ENCODE results near the gene GP1BA.

DNA sequence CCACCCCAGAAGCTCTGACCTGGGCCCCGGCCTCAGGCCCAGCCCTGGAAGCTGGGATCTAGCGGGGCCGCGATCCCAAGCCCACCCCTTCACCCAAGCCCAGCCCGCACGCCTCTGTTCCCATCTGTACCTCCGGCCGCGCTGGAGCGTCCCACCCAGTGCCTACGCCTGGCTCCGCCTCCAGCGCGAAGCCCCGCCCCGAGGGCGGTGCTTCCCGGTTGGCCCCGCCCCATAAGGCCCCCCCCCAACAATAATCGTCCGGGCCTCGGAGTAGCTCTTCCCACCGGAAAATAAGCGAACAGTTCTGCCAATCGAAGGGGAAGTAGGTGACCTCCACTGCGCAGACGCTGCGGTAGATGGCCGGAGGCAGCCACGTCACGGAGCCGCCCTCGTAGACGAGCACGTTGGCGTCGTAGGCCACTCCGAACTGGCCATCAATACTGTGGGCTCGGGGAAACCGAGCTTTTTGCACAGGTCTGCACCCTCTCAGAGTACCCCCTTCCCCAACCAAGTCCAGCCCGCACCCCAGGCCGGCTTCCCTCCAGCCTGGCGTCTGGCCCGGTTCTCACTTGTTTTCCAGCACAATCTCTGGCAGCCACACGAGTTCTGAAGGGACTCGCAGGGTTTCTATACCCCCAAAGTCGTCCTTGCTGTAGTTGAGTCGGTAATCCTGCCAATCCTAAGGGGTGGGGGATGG is 30.3 kb upstream of the GP1BA start:
- TF ChIP-seq MXI1 (conservative IDR thresholded peaks at IDR 0.05; ENCODE audit: poor library complexity, severe bottlenecking), result no peak
- TF ChIP-seq CTCF (IDR thresholded peaks at IDR 0.05; ENCODE audit: poor library complexity, severe bottlenecking), result no peak
- TF ChIP-seq EP300 (conservative IDR thresholded peaks at IDR 0.05; ENCODE audit: poor library complexity, severe bottlenecking), result no peak
- TF ChIP-seq EZH2 (IDR thresholded peaks at IDR 0.05; ENCODE audit: borderline replicate concordance, insufficient read depth, low read length, poor library complexity, severe bottlenecking), result no peak
- TF ChIP-seq POLR2AphosphoS5 (IDR thresholded peaks at IDR 0.05), result no peak
- no peak for TF ChIP-seq TAF1 (IDR thresholded peaks at IDR 0.05; ENCODE audit: low read depth)
